ENCODE data around the gene PPP1R26. TPM values are rescaled to one million over a fixed set of nuclear protein-coding genes. Genes with fewer than 3 reads are reported as not detected.
A peak's percentile ranks its signal among the peaks of the same experiment; 100 is the strongest.
"Not testable (repeated sequence)": the region's sequence is repeated elsewhere in the genome, so short reads cannot be mapped to it uniquely, and the experiment has no call there.

Gene PPP1R26
- total and polyA plus RNA-seq, 4 donors, result 9.3 to 29.6 (median 18.3) TPM

DNA sequence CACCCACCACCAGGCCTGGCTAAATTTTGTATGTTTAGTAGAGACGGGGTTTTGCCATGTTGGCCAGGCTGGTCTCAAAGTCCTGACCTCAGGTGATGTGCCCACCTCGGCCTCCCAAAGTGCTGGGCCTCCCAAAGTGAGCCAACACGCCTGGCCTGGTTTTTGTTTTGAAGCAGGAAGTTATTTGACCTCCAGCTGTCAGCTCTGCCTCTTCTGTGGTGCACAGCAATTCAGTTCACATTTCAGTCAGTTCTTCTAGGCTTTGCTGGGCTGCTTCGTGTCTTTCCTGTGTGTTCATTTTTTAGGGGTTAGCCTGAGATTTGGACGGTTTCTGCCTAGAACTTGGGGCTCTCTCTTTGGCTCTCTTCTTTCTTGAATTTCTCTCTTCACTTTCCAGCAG is 50.6 kb downstream of the PPP1R26 start:
- Histone ChIP-seq H3K27me3 (ENCODE audit: control insufficient read depth in 3 of 3, insufficient read depth in 3 of 3, low read length in 2 of 3) (no peaks in the 10 kb centered on the region), H3K9ac (ENCODE audit: insufficient read depth in 1 of 2, low read length in 2 of 2) (no peak overlapping the region), H3K27ac (ENCODE audit: low read depth in 1 of 2, low read length in 1 of 2) (no peak overlapping the region), H3K9me3 (ENCODE audit: control insufficient read depth in 4 of 4, insufficient read depth in 3 of 4, low read length in 3 of 4) (no peaks in the 10 kb centered on the region), H3K36me3 (ENCODE audit: control insufficient read depth in 4 of 4, insufficient read depth in 4 of 4, low read length in 4 of 4) (no peaks in the 10 kb centered on the region), H3K4me3 (no peak overlapping the region), H3K4me1 (ENCODE audit: control insufficient read depth in 5 of 5, insufficient read depth in 5 of 5, low read length in 5 of 5) (no peaks in the 10 kb centered on the region)
- no peak for DNase-seq
- TF ChIP-seq, protein P1, sequence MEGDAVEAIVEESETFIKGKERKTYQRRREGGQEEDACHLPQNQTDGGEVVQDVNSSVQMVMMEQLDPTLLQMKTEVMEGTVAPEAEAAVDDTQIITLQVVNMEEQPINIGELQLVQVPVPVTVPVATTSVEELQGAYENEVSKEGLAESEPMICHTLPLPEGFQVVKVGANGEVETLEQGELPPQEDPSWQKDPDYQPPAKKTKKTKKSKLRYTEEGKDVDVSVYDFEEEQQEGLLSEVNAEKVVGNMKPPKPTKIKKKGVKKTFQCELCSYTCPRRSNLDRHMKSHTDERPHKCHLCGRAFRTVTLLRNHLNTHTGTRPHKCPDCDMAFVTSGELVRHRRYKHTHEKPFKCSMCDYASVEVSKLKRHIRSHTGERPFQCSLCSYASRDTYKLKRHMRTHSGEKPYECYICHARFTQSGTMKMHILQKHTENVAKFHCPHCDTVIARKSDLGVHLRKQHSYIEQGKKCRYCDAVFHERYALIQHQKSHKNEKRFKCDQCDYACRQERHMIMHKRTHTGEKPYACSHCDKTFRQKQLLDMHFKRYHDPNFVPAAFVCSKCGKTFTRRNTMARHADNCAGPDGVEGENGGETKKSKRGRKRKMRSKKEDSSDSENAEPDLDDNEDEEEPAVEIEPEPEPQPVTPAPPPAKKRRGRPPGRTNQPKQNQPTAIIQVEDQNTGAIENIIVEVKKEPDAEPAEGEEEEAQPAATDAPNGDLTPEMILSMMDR (IDR thresholded peaks at IDR 0.05; ENCODE audit: control extremely low read depth, extremely low read depth), result no peak
- WGBS, 2 donors, result 72 to 87% methylated on average over 5 of the region's 5 CpGs
- ATAC-seq (ENCODE audit: insufficient read depth, low FRiP score), result no peak

DNA sequence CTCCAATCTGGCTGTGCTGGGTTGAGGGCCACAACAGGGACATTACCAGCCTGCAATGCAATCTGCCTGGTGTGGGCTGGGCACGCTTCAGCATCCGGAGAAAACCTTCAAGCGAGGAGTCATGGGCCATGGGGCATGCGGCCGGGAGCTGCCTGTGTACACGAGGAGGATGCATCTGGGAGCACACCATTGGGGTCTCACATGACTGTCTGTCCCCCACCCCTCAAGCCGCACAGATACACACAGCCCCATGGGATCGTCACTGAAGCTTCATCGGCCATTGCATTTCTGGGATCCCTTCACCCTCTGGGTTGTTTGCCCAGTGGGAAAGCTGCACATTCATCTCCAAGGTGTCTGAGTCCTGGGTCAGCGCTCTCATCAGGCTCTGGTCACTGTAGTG is 51.5 kb downstream of the PPP1R26 start:
- Histone ChIP-seq H3K27me3 (ENCODE audit: control insufficient read depth in 3 of 3, insufficient read depth in 3 of 3, low read length in 2 of 3) (no peaks in the 10 kb centered on the region), H3K9me3 (ENCODE audit: control insufficient read depth in 4 of 4, insufficient read depth in 3 of 4, low read length in 3 of 4) (no peaks in the 10 kb centered on the region), H3K4me3 (no peak overlapping the region), H3K9ac (ENCODE audit: insufficient read depth in 1 of 2, low read length in 2 of 2) (no peak overlapping the region), H3K27ac (ENCODE audit: low read depth in 1 of 2, low read length in 1 of 2) (no peak overlapping the region), H3K4me1 (ENCODE audit: control insufficient read depth in 5 of 5, insufficient read depth in 5 of 5, low read length in 5 of 5) (no peaks in the 10 kb centered on the region), H3K36me3 (ENCODE audit: control insufficient read depth in 4 of 4, insufficient read depth in 4 of 4, low read length in 4 of 4) (no peaks in the 10 kb centered on the region)
- 93 to 97% methylated on average over 10 of the region's 10 CpGs for WGBS, 2 donors
- DNase-seq (no peak), ATAC-seq (ENCODE audit: insufficient read depth, low FRiP score) (no peak)
- TF ChIP-seq, protein P1 (IDR thresholded peaks at IDR 0.05; ENCODE audit: control extremely low read depth, extremely low read depth), result no peak

DNA sequence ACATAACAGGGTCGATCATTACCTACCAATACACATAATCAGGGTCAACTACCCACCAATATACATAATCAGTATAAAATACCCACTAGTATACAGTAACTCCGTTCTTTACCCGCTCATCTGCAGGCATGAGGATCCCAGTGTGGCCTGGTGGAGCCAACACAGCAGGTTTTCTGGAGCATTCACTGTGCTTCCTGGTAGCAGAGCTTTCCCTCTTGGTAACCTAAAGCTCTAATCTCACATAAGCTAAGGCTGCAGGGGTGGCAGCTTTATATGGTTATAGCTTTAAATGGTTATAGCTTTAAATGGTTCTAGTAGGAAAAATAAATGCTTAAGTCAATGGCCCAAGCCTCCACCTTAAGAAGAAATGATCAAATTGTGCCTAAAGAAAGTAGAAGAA is 53.5 kb downstream of the PPP1R26 start:
- TF ChIP-seq, protein P1 (IDR thresholded peaks at IDR 0.05; ENCODE audit: control extremely low read depth, extremely low read depth), result no peak
- peaks cover 0 to 2% (median 0%) of the 10 kb centered on the region in 3 donors for H3K27me3 ChIP-seq (ENCODE audit: control insufficient read depth in 3 of 3, insufficient read depth in 3 of 3, low read length in 2 of 3)
- no peak overlapping the region for H3K27ac ChIP-seq (ENCODE audit: low read depth in 1 of 2, low read length in 1 of 2)
- no peak overlapping the region for H3K4me3 ChIP-seq
- peak in 1 of 3 donors; percentile 4 for DNase-seq
- no peak for ATAC-seq (ENCODE audit: insufficient read depth, low FRiP score)
- no peaks in the 10 kb centered on the region for H3K9me3 ChIP-seq (ENCODE audit: control insufficient read depth in 4 of 4, insufficient read depth in 3 of 4, low read length in 3 of 4)
- H3K36me3 ChIP-seq (ENCODE audit: control insufficient read depth in 4 of 4, insufficient read depth in 4 of 4, low read length in 4 of 4), result no peaks in the 10 kb centered on the region
- H3K9ac ChIP-seq (ENCODE audit: insufficient read depth in 1 of 2, low read length in 2 of 2), result no peak overlapping the region
- WGBS, 2 donors, result 93 to 97% methylated on average over 3 of the region's 3 CpGs
- H3K4me1 ChIP-seq (ENCODE audit: control insufficient read depth in 5 of 5, insufficient read depth in 5 of 5, low read length in 5 of 5), result no peaks in the 10 kb centered on the region

DNA sequence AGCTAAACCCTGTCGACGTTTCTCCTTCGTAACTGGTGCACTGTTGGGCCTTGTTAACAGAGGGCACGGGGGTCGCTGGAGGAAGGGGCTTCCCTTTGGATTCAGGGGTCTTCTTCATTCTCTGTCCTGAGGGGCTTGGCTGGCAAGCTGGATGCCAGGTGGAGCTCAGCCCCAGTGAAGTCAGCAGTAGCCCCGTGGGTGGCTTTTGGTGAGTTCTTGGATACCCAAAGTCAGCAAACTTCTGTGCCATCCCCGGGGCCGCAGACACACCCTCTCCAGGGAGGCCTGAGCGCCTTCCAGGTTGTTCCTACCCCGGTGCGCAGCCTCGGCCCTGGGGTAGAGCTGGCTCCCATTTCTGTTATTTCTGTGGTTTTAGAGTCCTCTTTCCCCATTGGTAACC is 54.1 kb downstream of the PPP1R26 start:
- TF ChIP-seq, protein P1 (IDR thresholded peaks at IDR 0.05; ENCODE audit: control extremely low read depth, extremely low read depth), result no peak
- no peak overlapping the region for H3K27ac ChIP-seq (ENCODE audit: low read depth in 1 of 2, low read length in 1 of 2)
- DNase-seq, result no peak

DNA sequence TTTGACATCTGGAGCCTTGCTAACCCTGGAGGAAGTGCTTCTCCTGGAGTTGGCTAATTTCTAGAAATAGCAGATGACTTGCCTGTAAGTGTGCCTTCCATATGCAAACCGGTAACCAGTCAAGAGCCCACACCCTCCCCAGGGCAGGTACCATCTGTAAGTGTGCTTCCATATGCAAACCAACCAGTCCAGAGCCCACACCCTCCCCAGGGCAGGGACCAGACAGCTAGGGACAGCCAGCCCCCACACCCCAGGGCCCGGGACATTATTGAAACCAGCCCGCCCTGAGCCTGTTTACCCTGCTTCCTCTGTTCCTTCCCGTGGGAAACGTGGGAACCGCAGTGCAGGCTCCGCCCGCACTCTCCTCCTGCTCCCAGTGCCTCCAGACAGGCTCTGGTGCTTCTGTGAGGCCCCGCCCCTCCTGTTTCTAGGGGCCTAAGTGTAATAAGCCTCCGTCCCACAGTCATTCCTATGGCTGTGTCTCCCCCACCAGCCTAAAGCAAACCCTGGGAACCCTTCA is 54.7 kb downstream of the PPP1R26 start:
- H3K27me3 ChIP-seq (ENCODE audit: control insufficient read depth in 3 of 3, insufficient read depth in 3 of 3, low read length in 2 of 3); H3K4me3 ChIP-seq; H3K9ac ChIP-seq (ENCODE audit: insufficient read depth in 1 of 2, low read length in 2 of 2); H3K36me3 ChIP-seq (ENCODE audit: control insufficient read depth in 4 of 4, insufficient read depth in 4 of 4, low read length in 4 of 4); DNase-seq; H3K9me3 ChIP-seq (ENCODE audit: control insufficient read depth in 4 of 4, insufficient read depth in 3 of 4, low read length in 3 of 4); ATAC-seq (ENCODE audit: insufficient read depth, low FRiP score); H3K4me1 ChIP-seq (ENCODE audit: control insufficient read depth in 5 of 5, insufficient read depth in 5 of 5, low read length in 5 of 5); H3K27ac ChIP-seq (ENCODE audit: low read depth in 1 of 2, low read length in 1 of 2): not testable (repeated sequence)
- WGBS, 2 donors, result 23 to 33% methylated on average over 10 of the region's 10 CpGs

More for the DNA sequence above, 54.1 kb downstream of the PPP1R26 start:
- Histone ChIP-seq H3K27me3 (ENCODE audit: control insufficient read depth in 3 of 3, insufficient read depth in 3 of 3, low read length in 2 of 3) (peaks cover 0 to 2% (median 0%) of the 10 kb centered on the region in 3 donors), H3K36me3 (ENCODE audit: control insufficient read depth in 4 of 4, insufficient read depth in 4 of 4, low read length in 4 of 4) (no peaks in the 10 kb centered on the region), H3K9me3 (ENCODE audit: control insufficient read depth in 4 of 4, insufficient read depth in 3 of 4, low read length in 3 of 4) (no peaks in the 10 kb centered on the region), H3K9ac (ENCODE audit: insufficient read depth in 1 of 2, low read length in 2 of 2) (no peak overlapping the region), H3K4me3 (no peak overlapping the region), H3K4me1 (ENCODE audit: control insufficient read depth in 5 of 5, insufficient read depth in 5 of 5, low read length in 5 of 5) (no peaks in the 10 kb centered on the region)
- ATAC-seq (ENCODE audit: insufficient read depth, low FRiP score), result no peak
- 90 to 98% methylated on average over 12 of the region's 12 CpGs for WGBS, 2 donors

All from lung (tissue), 12 donors.